G401 (cell line): Measurements from ENCODE around the gene CHEK1. TPM values are rescaled to one million over a fixed set of nuclear protein-coding genes. Genes with fewer than 3 reads are reported as not detected.
"Not testable (repeated sequence)": the region's sequence is repeated elsewhere in the genome, so short reads cannot be mapped to it uniquely, and the experiment has no call there.

ENCODE experiments used
- DNase-seq: peaks from one replicate; pipeline ENCODE4 v3.0.0-alpha.2; 2015; ENCODE audit warnings: low spot score
- in situ Hi-C: cut with HindIII; loops from 2 replicates; pipeline ENCODE4 v1.10.0; 2016; ENCODE audit warnings: low sequenced_read_pairs, mixed read lengths
- total RNA-seq: library from RNA; depleted of rRNA; stranded (reverse); fragments of >200 nt; shearing (Covaris generic); gene quantifications from 2 replicates; pipeline ENCODE4 v1.2.3, GENCODE V29; 2014; rRNA removed

CHEK1 gene
- total RNA-seq = 42.5 and 65.3 TPM in 2 replicates

DNA sequence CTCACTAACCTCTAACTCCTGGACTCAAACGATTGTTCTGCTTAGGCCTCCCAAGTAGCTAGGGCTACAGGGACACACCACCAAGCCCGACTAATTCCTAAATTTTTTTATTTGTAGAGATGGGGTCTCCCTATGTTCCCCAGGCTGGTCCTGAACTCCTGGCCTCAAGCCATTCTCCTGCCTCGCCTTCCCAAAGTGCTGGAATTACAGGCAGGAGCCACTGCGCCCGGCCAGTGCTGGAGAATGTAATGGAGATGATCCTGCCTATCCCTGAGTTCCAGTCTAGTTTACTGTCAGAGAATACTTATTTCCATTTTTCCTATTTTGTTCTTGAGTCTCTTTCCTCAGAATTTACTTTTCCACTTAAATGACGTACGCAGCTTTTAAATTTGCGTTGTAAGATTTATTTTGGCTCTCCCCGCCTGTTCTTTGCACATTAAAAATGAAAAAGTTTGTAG, at the start of gene CHEK1:
Gene CHEK1 (plus strand): TSS at position 408 of the 458 bp plus-strand sequence. CDS start 1,606 bp downstream, outside the sequence.
- no peak for DNase-seq
- in situ Hi-C loops = no loop called here

DNA sequence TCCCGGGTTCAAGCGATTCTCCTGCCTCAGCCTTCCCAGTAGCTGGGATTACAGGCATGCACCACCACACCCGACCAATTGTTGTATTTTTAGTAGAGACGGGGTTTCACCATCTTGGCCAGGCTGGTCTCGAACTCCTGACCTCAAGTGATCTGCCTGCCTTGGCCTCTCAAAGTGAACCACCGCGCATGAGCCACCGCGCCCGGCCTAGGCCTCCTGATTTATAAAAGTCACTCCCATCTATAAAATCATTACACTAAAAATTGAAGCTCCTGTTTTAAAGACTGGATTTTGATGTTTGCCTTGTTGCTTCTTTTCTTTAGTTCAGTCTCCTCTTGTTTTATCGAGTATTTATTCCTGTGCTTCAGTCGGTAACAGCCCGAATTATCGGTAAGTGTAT, 47.8 kb upstream of the CHEK1 start:
- in situ Hi-C loops, DNase-seq: not testable (repeated sequence)

DNA sequence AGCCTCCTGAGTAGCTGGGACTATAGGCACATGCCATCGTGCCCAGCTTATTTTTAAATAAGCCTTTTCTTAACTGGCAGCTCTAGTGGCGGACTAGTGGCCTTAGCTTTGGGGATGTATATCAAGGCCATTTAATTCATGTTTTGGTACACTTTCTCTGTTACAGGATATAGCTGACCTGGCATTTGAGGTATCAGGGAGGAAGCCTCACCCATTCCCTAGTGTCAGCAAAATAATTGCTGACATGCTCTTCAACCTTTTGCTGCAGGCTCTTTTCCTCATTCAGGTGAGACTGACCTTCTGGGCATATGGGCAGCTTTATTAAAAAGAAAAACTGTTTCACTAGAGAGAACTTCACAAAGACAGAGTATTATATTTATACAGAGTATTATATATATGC, 46.2 kb upstream of the CHEK1 start:
- no peak for DNase-seq
- in situ Hi-C loops = no loop called here

DNA sequence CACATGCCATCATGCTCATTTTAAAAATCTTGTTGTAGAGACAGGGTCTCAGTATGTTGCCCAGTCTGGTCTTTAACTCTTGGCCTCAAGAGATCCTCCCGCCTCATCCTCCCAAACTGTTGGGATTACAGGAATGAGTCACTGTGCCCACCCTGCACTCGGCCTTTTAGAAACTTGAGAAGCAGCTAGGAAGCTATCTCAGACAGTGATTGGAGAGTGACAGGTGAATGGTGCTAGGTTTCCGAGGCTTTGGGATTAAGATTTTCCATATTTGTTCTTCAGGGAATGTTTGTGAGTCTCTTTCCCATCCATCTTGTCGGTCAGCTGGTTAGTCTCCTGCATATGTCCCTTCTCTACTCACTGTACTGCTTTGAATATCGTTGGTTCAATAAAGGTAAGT, 45.2 kb upstream of the CHEK1 start:
- no peak for DNase-seq
- in situ Hi-C loops = no loop called here

GRCh38 chr11:125583496-125583895, 41.5 kb upstream of the CHEK1 start:
- in situ Hi-C loops = no loop called here
- no peak for DNase-seq

- no peak for DNase-seq
- in situ Hi-C loops = no loop called here
Measured at GRCh38 chr11:125585487-125585886, 39.5 kb upstream of the CHEK1 start.

DNA sequence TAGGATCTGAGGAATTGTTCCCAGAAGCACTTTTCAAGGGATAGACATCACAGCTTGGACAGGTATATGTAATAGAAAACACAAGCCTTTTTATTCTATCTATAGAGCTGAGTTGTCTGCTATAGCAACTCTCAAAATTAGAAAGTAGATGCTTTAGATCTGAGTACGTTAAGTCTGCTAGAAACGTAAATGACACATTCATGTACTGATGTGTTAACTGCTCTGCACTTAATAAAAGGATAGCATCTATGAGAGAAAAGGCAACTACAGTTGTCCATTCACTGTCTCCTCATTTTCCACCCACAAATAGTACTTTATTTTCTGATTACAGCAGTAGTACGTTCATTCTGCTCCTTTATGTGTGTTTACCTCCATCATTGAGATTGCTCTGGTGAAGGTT, 38.3 kb upstream of the CHEK1 start:
- no peak for DNase-seq
- in situ Hi-C loops = no loop called here

GRCh38 chr11:125587480-125587879, 37.5 kb upstream of the CHEK1 start:
- in situ Hi-C loops = no loop called here

GRCh38 chr11:125588505-125588904, 36.5 kb upstream of the CHEK1 start:
- in situ Hi-C loops = no loop called here
- no peak for DNase-seq

More at GRCh38 chr11:125587480-125587879, 37.5 kb upstream of the CHEK1 start:
- DNase-seq = no peak

GRCh38 chr11:125591649-125592304, 33.2 kb upstream of the CHEK1 start:
- in situ Hi-C loops = no loop called here
- no peak for DNase-seq

DNA sequence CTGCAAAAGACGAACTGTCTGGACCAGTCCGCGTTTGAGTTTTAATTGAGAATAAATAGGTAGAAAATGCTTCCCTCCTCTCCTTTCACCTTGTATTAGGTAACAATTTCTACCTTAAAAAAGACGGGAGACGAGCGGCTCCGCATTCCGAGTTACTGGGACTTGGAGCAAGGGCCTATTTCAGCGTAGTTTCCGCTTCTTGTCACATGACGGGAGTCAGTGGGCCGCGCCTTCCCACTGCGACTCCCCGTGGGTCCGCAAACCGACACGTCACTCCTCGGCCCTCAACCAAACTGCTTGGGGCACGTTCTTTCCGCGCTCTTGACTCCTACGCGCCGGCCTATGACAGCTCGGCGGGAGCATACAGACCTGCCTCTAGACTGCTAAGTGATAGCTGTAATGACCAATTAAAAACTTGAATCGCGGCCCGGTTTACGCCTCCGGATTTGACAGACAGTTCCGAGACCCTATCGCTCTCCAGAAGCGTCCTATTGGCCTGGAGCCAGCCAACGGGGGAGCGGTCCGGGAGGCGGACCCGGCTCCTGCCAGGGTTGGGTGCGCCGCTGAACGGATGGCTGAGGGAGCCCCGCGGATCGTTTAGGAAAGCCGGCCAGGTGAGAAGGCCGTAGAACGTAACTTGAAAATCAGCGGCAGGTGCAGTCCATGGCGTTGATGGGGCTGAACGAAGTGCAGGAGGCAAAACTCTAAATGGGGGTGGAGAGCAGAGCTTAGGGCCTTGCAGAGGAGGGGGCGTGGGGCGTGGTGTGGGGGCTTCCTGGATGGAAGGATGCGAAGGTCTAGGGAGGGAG, 32.5 kb upstream of the CHEK1 start, which contains the start of gene STT3A:
Gene STT3A (plus strand): TSS at position 548 of the 809 bp plus-strand sequence. CDS start 3,064 bp downstream, outside the sequence.
- in situ Hi-C loops = no loop called here
- peak; percentile 100 for DNase-seq

DNA sequence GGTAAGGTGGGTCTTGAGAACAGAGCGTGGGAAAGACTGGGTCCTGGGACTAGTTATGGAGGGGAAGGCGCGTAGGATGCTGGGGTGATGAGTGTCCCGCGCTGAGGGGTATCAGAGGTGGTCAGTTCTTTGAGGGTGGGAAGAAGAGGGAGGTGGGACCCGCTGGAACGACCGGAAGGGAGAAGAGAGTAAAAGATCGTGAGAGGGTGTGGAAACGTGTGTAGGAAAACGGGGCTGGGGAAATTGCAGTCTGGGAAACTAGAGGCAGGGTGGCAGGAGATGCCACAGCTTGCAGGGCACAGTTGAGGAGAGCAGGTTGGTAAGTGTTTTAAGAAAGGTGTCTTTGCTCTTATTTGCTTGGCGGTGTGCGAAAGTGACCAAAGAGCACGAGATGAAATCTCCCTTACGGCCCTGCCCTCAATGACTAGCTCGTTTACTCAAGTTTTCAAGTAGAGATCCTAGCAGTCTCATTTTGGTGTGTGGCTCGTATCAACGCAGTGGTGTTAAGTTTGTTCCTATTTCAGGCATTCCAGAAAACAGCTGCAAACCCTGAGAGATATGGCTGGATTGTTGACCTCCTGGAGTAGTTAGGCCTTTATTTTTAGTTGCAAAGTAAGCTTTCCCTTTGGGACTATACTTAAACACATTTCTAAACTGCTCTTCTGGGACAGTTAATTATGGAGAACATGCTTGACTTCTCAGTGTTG, 31.7 kb upstream of the CHEK1 start:
- in situ Hi-C loops = no loop called here
- DNase-seq = no peak

GRCh38 chr11:125594958-125595357, 30.0 kb upstream of the CHEK1 start:
- in situ Hi-C loops = no loop called here

DNA sequence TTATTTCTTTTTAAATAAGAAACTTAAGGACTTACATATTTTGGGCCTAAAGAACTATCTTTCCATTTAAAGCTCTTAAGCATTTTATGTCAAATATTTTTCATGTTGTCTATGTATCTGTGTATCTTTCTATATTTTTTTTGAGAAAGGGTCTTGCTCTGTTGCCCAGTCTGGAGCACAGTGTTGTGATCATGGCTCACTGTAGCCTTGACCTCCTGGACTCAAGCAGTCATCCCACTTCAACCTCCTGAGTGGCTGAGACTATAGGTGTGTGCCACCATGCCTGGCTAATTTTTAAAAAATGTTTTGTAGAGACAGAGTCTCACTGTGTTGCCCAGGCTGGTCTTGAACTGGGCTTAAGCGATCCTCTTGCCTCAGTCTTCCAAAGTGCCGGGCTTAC, 24.3 kb upstream of the CHEK1 start:
- in situ Hi-C loops = no loop called here
- no peak for DNase-seq

More at GRCh38 chr11:125594958-125595357, 30.0 kb upstream of the CHEK1 start:
- no peak for DNase-seq

DNA sequence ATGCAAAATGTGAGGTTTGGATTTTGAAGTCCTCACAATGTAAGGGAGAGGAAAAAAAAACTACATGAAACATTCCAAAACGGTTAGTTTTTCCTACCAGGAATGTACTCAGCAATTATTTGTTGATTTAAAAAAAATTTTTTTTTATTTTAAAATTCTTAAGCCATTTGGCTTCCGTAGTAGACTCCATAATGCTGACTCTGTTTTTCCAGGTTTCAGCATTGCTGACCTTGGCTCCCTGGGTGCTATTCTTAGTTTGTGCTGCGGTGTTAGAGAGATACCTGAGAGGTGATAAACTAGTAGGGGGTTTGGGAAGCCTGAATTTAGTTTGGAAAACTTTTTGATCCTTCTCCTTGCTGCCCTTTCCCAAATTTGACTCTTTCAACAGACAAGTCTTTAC, 21.8 kb upstream of the CHEK1 start:
- DNase-seq = no peak
- in situ Hi-C loops = no loop called here

- DNase-seq = no peak
- in situ Hi-C loops = no loop called here
Measured at GRCh38 chr11:125605417-125605816, 19.5 kb upstream of the CHEK1 start.

GRCh38 chr11:125609545-125609944, 15.4 kb upstream of the CHEK1 start:
- in situ Hi-C loops = no loop called here
- no peak for DNase-seq

GRCh38 chr11:125618383-125618782, 6.6 kb upstream of the CHEK1 start:
- DNase-seq = no peak
- in situ Hi-C loops = no loop called here

- in situ Hi-C loops = no loop called here
- DNase-seq = no peak
Measured at GRCh38 chr11:125621995-125622394, 3.0 kb upstream of the CHEK1 start.

DNA sequence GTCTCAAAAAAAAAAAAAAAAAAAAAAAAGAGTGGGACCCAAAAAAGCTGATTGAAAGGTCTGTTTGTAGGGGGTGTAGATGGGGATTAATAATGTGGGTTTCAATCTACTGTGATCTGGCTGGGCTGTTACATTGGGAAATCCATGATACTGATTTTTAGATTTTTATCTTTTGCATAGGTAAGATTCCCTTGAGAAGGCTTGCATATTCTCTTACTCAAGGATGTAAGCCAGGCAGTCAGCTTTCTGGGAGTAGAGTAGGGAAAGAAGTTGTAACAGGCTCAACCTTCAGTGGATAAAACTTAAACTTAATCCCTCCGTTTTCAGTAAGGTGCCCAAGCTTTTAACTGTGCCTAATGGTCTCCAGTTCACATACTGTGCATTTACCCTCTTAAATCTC, 1.9 kb upstream of the CHEK1 start:
- DNase-seq = no peak

More for the DNA sequence above, 1.9 kb upstream of the CHEK1 start:
- in situ Hi-C loops = no loop called here
